HS-27A (cell line): Measurements from ENCODE around the gene DDX54.
"Not testable (repeated sequence)": the region's sequence is repeated elsewhere in the genome, so short reads cannot be mapped to it uniquely, and the experiment has no call there.

Source experiments
- DNase-seq: peaks from one replicate; pipeline ENCODE4 v3.0.0-alpha.2; 2012; ENCODE audit warnings: low read depth, missing footprints

DDX54 gene

GRCh38 chr12:113142173-113142885, 42.9 kb downstream of the DDX54 start:
- DNase-seq: no peak

GRCh38 chr12:113141716-113142115, 43.6 kb downstream of the DDX54 start:
- DNase-seq: not testable (repeated sequence)

- no peak for DNase-seq
Measured at GRCh38 chr12:113140706-113141105, 44.6 kb downstream of the DDX54 start.

GRCh38 chr12:113138826-113139225, 46.5 kb downstream of the DDX54 start:
- DNase-seq: no peak

GRCh38 chr12:113137861-113138783, 47.2 kb downstream of the DDX54 start:
- no peak for DNase-seq

- no peak for DNase-seq
Measured at GRCh38 chr12:113136990-113137511, 48.2 kb downstream of the DDX54 start.

GRCh38 chr12:113136128-113136989, 48.9 kb downstream of the DDX54 start:
- DNase-seq: no peak

- no peak for DNase-seq
Measured at GRCh38 chr12:113135178-113136127, 49.8 kb downstream of the DDX54 start, which contains the start of gene RASAL1. Gene RASAL1, minus strand, starts transcription at chr12:113135761. Its CDS starts 299 bp downstream, at chr12:113135462.

- DNase-seq: no peak
Measured at GRCh38 chr12:113134521-113134951, 50.7 kb downstream of the DDX54 start.

GRCh38 chr12:113134071-113134470, 51.2 kb downstream of the DDX54 start:
- DNase-seq: no peak

GRCh38 chr12:113133666-113134065, 51.6 kb downstream of the DDX54 start:
- DNase-seq: no peak

- no peak for DNase-seq
Measured at GRCh38 chr12:113133036-113133435, 52.2 kb downstream of the DDX54 start.

GRCh38 chr12:113131556-113131955, 53.7 kb downstream of the DDX54 start:
- no peak for DNase-seq

- no peak for DNase-seq
Measured at GRCh38 chr12:113130457-113131135, 54.7 kb downstream of the DDX54 start.

- no peak for DNase-seq
Measured at GRCh38 chr12:113129664-113130456, 55.4 kb downstream of the DDX54 start.

- DNase-seq: no peak
Measured at GRCh38 chr12:113128802-113129663, 56.2 kb downstream of the DDX54 start.

- no peak for DNase-seq
Measured at GRCh38 chr12:113127791-113128199, 57.5 kb downstream of the DDX54 start.
